ENCODE data around the gene PLK5. TPM values are rescaled to one million over a fixed set of nuclear protein-coding genes. Genes with fewer than 3 reads are reported as not detected.

Gene PLK5
- total and polyA plus RNA-seq, 2 of the 4 experiments (the other 2 are of a cell fraction): not detected

Small RNAs within 50 kb of the gene (microRNA-seq; reads per million reads assigned to microRNA genes)
- gene AC005943.2 (ENCODE audit: insufficient read depth, insufficient read length) (not detected), gene RN7SL477P (ENCODE audit: insufficient read depth, insufficient read length) (not detected)

Small RNAs within 50 kb of the gene (small RNA-seq; reads per million reads assigned to genes)
- gene AC005943.2: 0 reads per million in 5 experiments
- 0 reads per million in 5 experiments for gene RN7SL477P

Other genes starting within 250 kb of the PLK5 start
- 7.5 and 10.6 TPM in 2 replicates for gene FAM174C, start 248.5 kb upstream of the PLK5 start, total RNA-seq (2012; rRNA removed)
- gene FAM174C, start 248.5 kb upstream of the PLK5 start, polyA plus RNA-seq (2012; rRNA removed): 61.8 and 93.4 TPM in 2 replicates
- not detected in 2 replicates for gene EFNA2, start 238.2 kb upstream of the PLK5 start, total RNA-seq (2012; rRNA removed)
- not detected in 2 replicates for gene EFNA2, start 238.2 kb upstream of the PLK5 start, polyA plus RNA-seq (2012; rRNA removed)
- gene NDUFS7, start 140.2 kb upstream of the PLK5 start, total RNA-seq (2012; rRNA removed): 60.8 and 64.7 TPM in 2 replicates
- 136 and 167 TPM in 2 replicates for gene NDUFS7, start 140.2 kb upstream of the PLK5 start, polyA plus RNA-seq (2012; rRNA removed)
- 22.8 and 23.9 TPM in 2 replicates for gene GAMT, start 122.5 kb upstream of the PLK5 start, total RNA-seq (2012; rRNA removed)
- gene GAMT, start 122.5 kb upstream of the PLK5 start, polyA plus RNA-seq (2012; rRNA removed): 51.8 and 63.6 TPM in 2 replicates
- 22.0 and 35.3 TPM in 2 replicates for gene DAZAP1, start 116.5 kb upstream of the PLK5 start, total RNA-seq (2012; rRNA removed)
- 62.8 and 63.6 TPM in 2 replicates for gene DAZAP1, start 116.5 kb upstream of the PLK5 start, polyA plus RNA-seq (2012; rRNA removed)
- gene RPS15, start 85.7 kb upstream of the PLK5 start, total RNA-seq (2012; rRNA removed): 834 and 1,179 TPM in 2 replicates
- gene RPS15, start 85.7 kb upstream of the PLK5 start, polyA plus RNA-seq (2012; rRNA removed): 1,855 and 2,269 TPM in 2 replicates
- 0.28 and 0.36 TPM in 2 replicates for gene APC2, start 74.0 kb upstream of the PLK5 start, total RNA-seq (2012; rRNA removed)
- gene APC2, start 74.0 kb upstream of the PLK5 start, polyA plus RNA-seq (2012; rRNA removed): 0.41 and 0.42 TPM in 2 replicates
- 10.4 and 10.6 TPM in 2 replicates for gene C19orf25, start 44.9 kb upstream of the PLK5 start, total RNA-seq (2012; rRNA removed)
- gene C19orf25, start 44.9 kb upstream of the PLK5 start, polyA plus RNA-seq (2012; rRNA removed): 34.9 and 40.8 TPM in 2 replicates
- 0.56 and 0.72 TPM in 2 replicates for gene PCSK4, start 33.7 kb upstream of the PLK5 start, total RNA-seq (2012; rRNA removed)
- gene PCSK4, start 33.7 kb upstream of the PLK5 start, polyA plus RNA-seq (2012; rRNA removed): 1.7 and 2.9 TPM in 2 replicates
- gene REEP6, start 32.9 kb upstream of the PLK5 start, total RNA-seq (2012; rRNA removed): 1.3 and 1.7 TPM in 2 replicates
- gene REEP6, start 32.9 kb upstream of the PLK5 start, polyA plus RNA-seq (2012; rRNA removed): 2.2 and 3.2 TPM in 2 replicates
- 0.83 and 0.90 TPM in 2 replicates for gene ADAMTSL5, start 11.1 kb upstream of the PLK5 start, total RNA-seq (2012; rRNA removed)
- gene ADAMTSL5, start 11.1 kb upstream of the PLK5 start, polyA plus RNA-seq (2012; rRNA removed): 10.8 and 13.4 TPM in 2 replicates
- 9.1 and 11.9 TPM in 2 replicates for gene MEX3D, start 44.2 kb downstream of the PLK5 start, total RNA-seq (2012; rRNA removed)
- 9.6 and 18.2 TPM in 2 replicates for gene MEX3D, start 44.2 kb downstream of the PLK5 start, polyA plus RNA-seq (2012; rRNA removed)
- 42.5 and 47.5 TPM in 2 replicates for gene MBD3, start 68.8 kb downstream of the PLK5 start, total RNA-seq (2012; rRNA removed)
- 66.3 and 79.9 TPM in 2 replicates for gene MBD3, start 68.8 kb downstream of the PLK5 start, polyA plus RNA-seq (2012; rRNA removed)
- 22.8 and 29.2 TPM in 2 replicates for gene UQCR11, start 81.4 kb downstream of the PLK5 start, total RNA-seq (2012; rRNA removed)
- gene UQCR11, start 81.4 kb downstream of the PLK5 start, polyA plus RNA-seq (2012; rRNA removed): 177 and 248 TPM in 2 replicates
- 29.9 and 37.5 TPM in 2 replicates for gene TCF3, start 128.5 kb downstream of the PLK5 start, total RNA-seq (2012; rRNA removed)
- gene TCF3, start 128.5 kb downstream of the PLK5 start, polyA plus RNA-seq (2012; rRNA removed): 127 and 144 TPM in 2 replicates
- gene ONECUT3, start 229.4 kb downstream of the PLK5 start, total RNA-seq (2012; rRNA removed): not detected in 2 replicates
- not detected in 2 replicates for gene ONECUT3, start 229.4 kb downstream of the PLK5 start, polyA plus RNA-seq (2012; rRNA removed)

Measured in IMR-90 (cell line).